Measurements from ENCODE around the gene BRPF3. TPM values are rescaled to one million over a fixed set of nuclear protein-coding genes. Genes with fewer than 3 reads are reported as not detected.
A peak's percentile ranks its signal among the peaks of the same experiment; 100 is the strongest.

The BRPF3 gene
- total RNA-seq (2016; rRNA removed; fragmentation: Illumina TruSeq; extraction: Trizol): 12.3 and 14.7 TPM in 2 replicates
- total RNA-seq (2016; cell fraction: cytosol; rRNA removed; fragmentation: Illumina TruSeq; extraction: Trizol; ENCODE audit: low read depth): 2.7 and 4.1 TPM in 2 replicates
- total RNA-seq (2016; cell fraction: insoluble cytoplasmic fraction; rRNA removed; fragmentation: Illumina TruSeq; extraction: Trizol): 13.1 and 13.7 TPM in 2 replicates
- 13.7 and 14.6 TPM in 2 replicates for total RNA-seq (2016; cell fraction: membrane; rRNA removed; fragmentation: Illumina TruSeq; extraction: Trizol)
- 20.5 and 24.2 TPM in 2 replicates for total RNA-seq (2016; cell fraction: nucleus; rRNA removed; fragmentation: Illumina TruSeq; extraction: Trizol)
- 22.9 and 25.2 TPM in 2 replicates for polyA plus RNA-seq (2011; rRNA removed)
- polyA plus RNA-seq (2011; cell fraction: cytosol; rRNA removed): 17.0 and 19.9 TPM in 2 replicates
- polyA plus RNA-seq (2011; cell fraction: nucleus; rRNA removed): 34.9 and 37.6 TPM in 2 replicates
- polyA plus RNA-seq (2012): 27.0 and 27.6 TPM in 2 replicates
- 3.5 and 4.2 TPM in 2 replicates for polyA plus RNA-seq (2016; cell fraction: cytosol; fragmentation: Illumina TruSeq; extraction: Trizol; ENCODE audit: low read depth)
- polyA plus RNA-seq (2016; cell fraction: insoluble cytoplasmic fraction; fragmentation: Illumina TruSeq; extraction: Trizol; ENCODE audit: low read depth): 29.3 and 35.1 TPM in 2 replicates
- 18.5 and 19.9 TPM in 2 replicates for polyA plus RNA-seq (2016; cell fraction: membrane; fragmentation: Illumina TruSeq; extraction: Trizol; ENCODE audit: low read depth)
- 41.3 and 46.6 TPM in 2 replicates for polyA plus RNA-seq (2016; cell fraction: nucleus; fragmentation: Illumina TruSeq; extraction: Trizol; ENCODE audit: insufficient read depth, low read depth)
- 16.1 and 49.4 TPM in 2 replicates for polyA minus RNA-seq (2011; rRNA and poly(A)+ RNA removed; ENCODE audit: low replicate concordance)
- 10.9 and 14.6 TPM in 2 replicates for polyA minus RNA-seq (2011; cell fraction: cytosol; rRNA and poly(A)+ RNA removed)
- polyA minus RNA-seq (2011; cell fraction: nucleus; rRNA and poly(A)+ RNA removed): 61.0 and 69.4 TPM in 2 replicates
- percentile 92 among the genes with signal in this experiment for Bru-seq, nascent RNA
- percentile 94 among the genes with signal in this experiment for BruChase-seq, experiment 1, labeled RNA remaining after a 6-hour chase
- BruChase-seq, experiment 2, labeled RNA remaining after a 2-hour chase: percentile 92 among the genes with signal in this experiment
- long read RNA-seq, experiment 1, partial matches to known transcripts: 1 of 6 reads
- long read RNA-seq, experiment 1, other reads (novel, unspliced or antisense): 5 of 6 reads
- long read RNA-seq, experiment 2, full-length matches to known transcripts: 2 of 97 reads
- long read RNA-seq, experiment 2, partial matches to known transcripts: 82 of 97 reads
- long read RNA-seq, experiment 2, other reads (novel, unspliced or antisense): 13 of 97 reads

DNA sequence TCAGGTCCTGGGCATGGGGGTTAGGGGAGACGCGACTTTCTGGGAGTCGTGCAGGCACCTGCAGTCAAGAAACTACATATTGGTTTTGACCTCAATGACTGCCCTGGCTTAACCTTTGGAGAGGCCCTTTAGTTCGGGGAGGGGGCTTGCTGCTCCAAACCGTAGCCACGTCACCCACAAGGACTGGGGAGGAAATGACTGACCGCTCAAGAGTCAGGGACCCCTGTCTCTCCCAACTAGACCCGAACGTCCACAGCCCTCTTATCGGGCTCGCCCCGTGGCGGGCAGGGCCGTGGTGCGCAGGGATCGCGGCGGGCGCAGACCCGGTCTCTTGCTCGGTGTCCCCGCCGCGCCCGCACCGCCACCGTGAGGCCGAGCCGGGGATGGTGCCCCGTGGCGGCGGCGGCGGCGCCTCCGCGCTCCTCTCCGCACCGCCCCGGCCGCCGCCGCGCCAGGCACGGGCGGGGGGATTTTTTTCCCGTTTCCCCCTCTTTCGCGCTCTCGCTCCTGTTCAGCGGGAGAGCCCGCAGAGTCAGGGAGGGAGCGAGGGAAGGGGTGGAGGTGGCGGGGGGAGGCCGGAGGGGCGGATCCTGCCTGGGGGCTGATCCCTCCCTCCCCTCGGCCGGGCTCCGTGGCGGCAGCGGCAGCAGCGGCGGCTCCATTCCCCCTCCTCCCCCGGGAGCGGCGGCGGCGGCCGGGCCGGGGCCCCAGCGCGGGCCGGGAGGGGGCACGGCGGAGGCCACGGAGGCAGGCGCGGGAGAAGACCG, at the start of gene BRPF3:
Gene BRPF3, plus strand, starts transcription at position 632 of the 767 bp plus-strand sequence. CDS start 3,579 bp downstream, outside the sequence.
- CTCF ChIA-PET (ENCODE audit: low intra/inter-chr PET ratio, low total read pairs): interaction anchor here (1.5 to 3.1 kb wide), 3 partner anchors 71 to 101 kb away, joined by 4 to 20 read pairs (median 4); no protein-coding TSS in a partner anchor
- H4K20me1 ChIP-seq (ENCODE audit: insufficient read depth, low read length): no peaks in the 10 kb centered on the region
- WGBS (ENCODE audit: low lambda C conversion rate): 0% methylated on average over 28 of the region's 79 CpGs
- H3K27ac ChIP-seq (ENCODE audit: extremely low read length, insufficient read depth, low read length): peak within 1 kb of the TSS; percentile 92
- BruUV-seq (replicated peaks): no TSS peak
- intact Hi-C loops (cut with micrococcal nuclease; ENCODE audit: unreplicated experiment): loop anchor here (2.0 kb wide), 2 partner anchors 65 to 167 kb away; partner anchors contain the start of gene MAPK13
- peak within 1 kb of the TSS; percentile 97 for H3K4me2 ChIP-seq (ENCODE audit: low read depth, low read length)
- H3K36me3 ChIP-seq (replicated peaks in 1 of 2; ENCODE audit: control insufficient read depth in 1 of 2, insufficient read depth in 2 of 2, low read length in 2 of 2): peaks cover 10 to 18% of the 10 kb centered on the region in 2 experiments
- DNase-seq (ENCODE audit: low spot score) (peak; percentile 73), FAIRE-seq (no peak), ATAC-seq (peak; percentile 86)
- H2AFZ ChIP-seq (ENCODE audit: low read length): peak within 1 kb of the TSS; percentile 73
- H3K9ac ChIP-seq (ENCODE audit: insufficient read depth, low read depth, low read length): peak within 1 kb of the TSS; percentile 95
- in situ Hi-C loops (cut with HindIII; ENCODE audit: extremely low pct_ligation_motif_present, low pct_unique_long_range_greater_than_20kb): loop anchor here (5.0 kb wide), 2 partner anchors 64 to 169 kb away; partner anchors contain the start of genes MAPK13 and MAPK14
- H3K9me3 ChIP-seq (ENCODE audit: low read length): no peaks in the 10 kb centered on the region
- peak within 1 kb of the TSS; percentile 65 to 90 (median 81) for H3K4me3 ChIP-seq (replicated peaks in 1 of 3; ENCODE audit: insufficient read depth in 1 of 3, low read depth in 2 of 3, low read length in 3 of 3)
- H3K4me1 ChIP-seq (ENCODE audit: insufficient read depth, low read length): peaks cover 22% of the 10 kb centered on the region
- H3K79me2 ChIP-seq (ENCODE audit: insufficient read depth, low read length): peaks cover 36% of the 10 kb centered on the region
- POLR2A ChIA-PET: interaction anchor here (1.1 to 1.6 kb wide), 8 partner anchors 11 to 168 kb away, joined by 3 to 27 read pairs (median 8); partner anchors contain the start of genes MAPK13 and MAPK14
- H3K27me3 ChIP-seq (ENCODE audit: control insufficient read depth in 1 of 2, insufficient read depth in 2 of 2, low read length in 2 of 2): no peaks in the 10 kb centered on the region
- TF ChIP-seq ZNF639 (CRISPR knock-in tag; conservative IDR thresholded peaks at IDR 0.05) (peak; percentile 67; the same call in 1 of the 2 replicates), ZNF615 (CRISPR knock-in tag; IDR thresholded peaks at IDR 0.05; ENCODE audit: borderline replicate concordance) (no peak), CC2D1A (CRISPR knock-in tag; IDR thresholded peaks at IDR 0.05) (no peak), ZFYVE20 (CRISPR knock-in tag; IDR thresholded peaks at IDR 0.05; ENCODE audit: borderline replicate concordance, low read depth) (no peak; the same call in 1 of the 2 replicates), ZNF562 (CRISPR knock-in tag; IDR thresholded peaks at IDR 0.05; ENCODE audit: borderline replicate concordance) (no peak), ZNF329 (CRISPR knock-in tag; IDR thresholded peaks at IDR 0.05; ENCODE audit: low read depth) (peak; percentile 38; the same call in 1 of the 2 replicates), ZNF484 (CRISPR knock-in tag; IDR thresholded peaks at IDR 0.05; ENCODE audit: borderline replicate concordance, low read depth) (0 out of 2 replicates have a peak, but pooled peaks have one; percentile 26)
- TF ChIP-seq, protein P1, sequence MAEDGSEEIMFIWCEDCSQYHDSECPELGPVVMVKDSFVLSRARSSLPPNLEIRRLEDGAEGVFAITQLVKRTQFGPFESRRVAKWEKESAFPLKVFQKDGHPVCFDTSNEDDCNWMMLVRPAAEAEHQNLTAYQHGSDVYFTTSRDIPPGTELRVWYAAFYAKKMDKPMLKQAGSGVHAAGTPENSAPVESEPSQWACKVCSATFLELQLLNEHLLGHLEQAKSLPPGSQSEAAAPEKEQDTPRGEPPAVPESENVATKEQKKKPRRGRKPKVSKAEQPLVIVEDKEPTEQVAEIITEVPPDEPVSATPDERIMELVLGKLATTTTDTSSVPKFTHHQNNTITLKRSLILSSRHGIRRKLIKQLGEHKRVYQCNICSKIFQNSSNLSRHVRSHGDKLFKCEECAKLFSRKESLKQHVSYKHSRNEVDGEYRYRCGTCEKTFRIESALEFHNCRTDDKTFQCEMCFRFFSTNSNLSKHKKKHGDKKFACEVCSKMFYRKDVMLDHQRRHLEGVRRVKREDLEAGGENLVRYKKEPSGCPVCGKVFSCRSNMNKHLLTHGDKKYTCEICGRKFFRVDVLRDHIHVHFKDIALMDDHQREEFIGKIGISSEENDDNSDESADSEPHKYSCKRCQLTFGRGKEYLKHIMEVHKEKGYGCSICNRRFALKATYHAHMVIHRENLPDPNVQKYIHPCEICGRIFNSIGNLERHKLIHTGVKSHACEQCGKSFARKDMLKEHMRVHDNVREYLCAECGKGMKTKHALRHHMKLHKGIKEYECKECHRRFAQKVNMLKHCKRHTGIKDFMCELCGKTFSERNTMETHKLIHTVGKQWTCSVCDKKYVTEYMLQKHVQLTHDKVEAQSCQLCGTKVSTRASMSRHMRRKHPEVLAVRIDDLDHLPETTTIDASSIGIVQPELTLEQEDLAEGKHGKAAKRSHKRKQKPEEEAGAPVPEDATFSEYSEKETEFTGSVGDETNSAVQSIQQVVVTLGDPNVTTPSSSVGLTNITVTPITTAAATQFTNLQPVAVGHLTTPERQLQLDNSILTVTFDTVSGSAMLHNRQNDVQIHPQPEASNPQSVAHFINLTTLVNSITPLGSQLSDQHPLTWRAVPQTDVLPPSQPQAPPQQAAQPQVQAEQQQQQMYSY (CRISPR knock-in tag; IDR thresholded peaks at IDR 0.05): no peak

Data from HepG2 (cell line).